ENCODE data around the gene GUCA1A. TPM values are rescaled to one million over a fixed set of nuclear protein-coding genes. Genes with fewer than 3 reads are reported as not detected.
"Not testable (repeated sequence)": the region's sequence is repeated elsewhere in the genome, so short reads cannot be mapped to it uniquely, and the experiment has no call there.

GUCA1A gene
- total RNA-seq, 4 donors from 2014 or later: not detected

GRCh38 chr6:42150254-42150653 is 22.9 kb upstream of the GUCA1A start:
- TF ChIP-seq CTCF (IDR thresholded peaks at IDR 0.05 in 4 of 5, conservative IDR thresholded peaks at IDR 0.05 in 1 of 5) (no peak), POLR2A (IDR thresholded peaks at IDR 0.05) (no peak)
- Histone ChIP-seq H3K36me3 (no peaks in the 10 kb centered on the region), H3K4me3 (no peak overlapping the region), H3K9me3 (no peaks in the 10 kb centered on the region), H3K27ac (no peak overlapping the region), H3K27me3 (no peaks in the 10 kb centered on the region), H3K4me1 (no peaks in the 10 kb centered on the region)
- DNase-seq: no peak
- no peak for ATAC-seq
- in situ Hi-C loops (cut with MboI; ENCODE audit: low sequenced_read_pairs in 4 of 4): no loop called here
- intact Hi-C loops (cut with DNase I; ENCODE audit: low total_unique reads): no loop called here

- ATAC-seq (no peak), DNase-seq (no peak)
- Histone ChIP-seq H3K27ac (no peak overlapping the region), H3K4me3 (no peak overlapping the region), H3K36me3 (no peaks in the 10 kb centered on the region), H3K27me3 (no peaks in the 10 kb centered on the region), H3K9me3 (no peaks in the 10 kb centered on the region), H3K4me1 (no peaks in the 10 kb centered on the region)
- TF ChIP-seq POLR2A (IDR thresholded peaks at IDR 0.05): no peak
- TF ChIP-seq CTCF (IDR thresholded peaks at IDR 0.05 in 4 of 5, conservative IDR thresholded peaks at IDR 0.05 in 1 of 5): no peak
- in situ Hi-C loops (cut with MboI; ENCODE audit: low sequenced_read_pairs in 4 of 4) (no loop called here), intact Hi-C loops (cut with DNase I; ENCODE audit: low total_unique reads) (no loop called here)
Measured at GRCh38 chr6:42152024-42152423, 21.1 kb upstream of the GUCA1A start.

- H3K4me3 ChIP-seq; H3K4me1 ChIP-seq; H3K27ac ChIP-seq; ATAC-seq; DNase-seq; in situ Hi-C loops (cut with MboI; ENCODE audit: low sequenced_read_pairs in 4 of 4); H3K9me3 ChIP-seq; H3K36me3 ChIP-seq; H3K27me3 ChIP-seq; intact Hi-C loops (cut with DNase I; ENCODE audit: low total_unique reads): not testable (repeated sequence)
Measured at GRCh38 chr6:42152528-42153213, 20.5 kb upstream of the GUCA1A start.

- H3K4me1 ChIP-seq: no peaks in the 10 kb centered on the region
- H3K4me3 ChIP-seq: no peak overlapping the region
- no peaks in the 10 kb centered on the region for H3K36me3 ChIP-seq
- no peaks in the 10 kb centered on the region for H3K27me3 ChIP-seq
- no peak overlapping the region for H3K27ac ChIP-seq
- intact Hi-C loops (cut with DNase I; ENCODE audit: low total_unique reads): no loop called here
- in situ Hi-C loops (cut with MboI; ENCODE audit: low sequenced_read_pairs in 4 of 4): no loop called here
- TF ChIP-seq POLR2A (IDR thresholded peaks at IDR 0.05): no peak
- no peak for TF ChIP-seq CTCF (IDR thresholded peaks at IDR 0.05 in 4 of 5, conservative IDR thresholded peaks at IDR 0.05 in 1 of 5)
- no peaks in the 10 kb centered on the region for H3K9me3 ChIP-seq
- DNase-seq: no peak
- ATAC-seq: no peak
Measured at GRCh38 chr6:42153921-42154320, 19.2 kb upstream of the GUCA1A start.

GRCh38 chr6:42154461-42155209 is 18.5 kb upstream of the GUCA1A start:
- ATAC-seq (no peak), DNase-seq (no peak)
- no peak overlapping the region for H3K27ac ChIP-seq
- H3K4me1 ChIP-seq: no peaks in the 10 kb centered on the region
- H3K36me3 ChIP-seq: no peaks in the 10 kb centered on the region
- no peak overlapping the region for H3K4me3 ChIP-seq
- no peak for TF ChIP-seq CTCF (IDR thresholded peaks at IDR 0.05 in 4 of 5, conservative IDR thresholded peaks at IDR 0.05 in 1 of 5)
- no peak for TF ChIP-seq POLR2A (IDR thresholded peaks at IDR 0.05)
- intact Hi-C loops (cut with DNase I; ENCODE audit: low total_unique reads) (no loop called here), in situ Hi-C loops (cut with MboI; ENCODE audit: low sequenced_read_pairs in 4 of 4) (no loop called here)
- H3K27me3 ChIP-seq: no peaks in the 10 kb centered on the region
- no peaks in the 10 kb centered on the region for H3K9me3 ChIP-seq

All from gastrocnemius medialis (tissue), 4 donors.